GM18868 (cell line): Measurements from ENCODE around the gene POFUT2.

Source experiments
- ATAC-seq: cut with Tn5 transposase; IDR thresholded peaks from one replicate; pipeline ENCODE4 v1.9.1; 2021; ENCODE audit warnings: mild to moderate bottlenecking, moderate library complexity; ENCODE audit not compliant: unreplicated experiment

Gene POFUT2

DNA sequence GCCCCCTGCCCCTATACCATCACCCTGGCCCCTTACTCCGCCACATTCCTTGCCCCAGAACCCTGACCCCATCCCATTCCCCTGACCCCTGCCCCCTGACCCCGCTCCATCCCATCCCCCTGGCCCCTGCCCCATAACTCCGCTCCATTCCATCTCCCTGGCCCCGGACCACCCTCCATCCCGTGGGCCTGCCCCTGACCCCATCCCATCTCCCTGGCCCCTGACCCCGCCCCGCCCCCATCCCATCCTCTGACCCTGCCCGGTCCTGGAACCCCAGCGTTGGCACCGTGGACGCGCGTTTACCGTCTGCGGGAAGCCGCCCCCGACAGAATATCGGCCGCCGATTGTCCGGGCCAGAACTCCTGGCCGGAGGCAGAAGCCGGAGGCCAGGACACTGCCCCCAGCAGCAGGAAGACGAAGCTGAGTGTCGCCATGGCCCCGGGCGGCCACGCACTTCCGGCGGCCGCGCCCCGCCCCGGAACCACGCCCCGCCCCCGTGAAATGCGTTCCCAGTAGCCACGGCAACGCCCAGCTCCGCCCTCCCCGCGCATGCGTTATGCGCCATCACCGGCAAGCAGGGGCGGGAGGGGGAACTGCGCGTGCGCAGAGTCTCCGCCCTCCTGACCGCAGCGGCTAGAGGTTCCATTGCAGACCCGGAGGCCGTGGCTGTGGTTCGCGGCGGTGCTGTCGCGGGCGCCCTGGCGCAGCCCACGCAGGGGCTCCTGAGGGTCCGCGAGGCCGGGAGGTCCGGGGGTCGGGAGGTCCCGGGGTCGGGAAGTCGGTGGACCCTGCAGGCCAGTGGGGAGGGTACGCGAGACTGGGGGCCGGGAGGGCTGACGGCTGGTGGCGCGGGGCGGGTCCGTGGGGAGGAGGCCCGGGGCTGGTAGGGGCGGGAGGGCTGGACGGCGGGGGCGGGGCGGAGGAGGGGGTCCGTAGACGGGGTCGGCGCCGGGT, at the start of gene POFUT2:
TSS of gene POFUT2 (minus strand) at position 458 of the 954 bp plus-strand sequence. CDS start at position 434, 24 bp downstream.
- peak; percentile 80 for ATAC-seq

GRCh38 chr21:45336870-45337269, 49.2 kb upstream of the POFUT2 start:
- no peak for ATAC-seq

DNA sequence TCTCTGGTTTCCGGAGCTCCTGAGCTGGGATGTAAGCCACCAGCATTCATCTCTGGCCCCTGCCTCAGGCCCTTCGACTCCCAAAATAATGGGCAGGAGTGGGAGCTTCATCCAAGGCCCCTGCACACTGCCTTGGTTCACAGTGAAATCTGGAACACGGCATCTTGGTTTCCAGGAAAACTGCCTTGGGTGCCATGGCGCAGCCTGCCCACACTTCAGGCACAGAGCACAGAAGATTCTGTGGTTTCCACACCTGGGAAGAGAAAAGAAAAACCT, 48.8 kb upstream of the POFUT2 start:
- ATAC-seq: no peak

DNA sequence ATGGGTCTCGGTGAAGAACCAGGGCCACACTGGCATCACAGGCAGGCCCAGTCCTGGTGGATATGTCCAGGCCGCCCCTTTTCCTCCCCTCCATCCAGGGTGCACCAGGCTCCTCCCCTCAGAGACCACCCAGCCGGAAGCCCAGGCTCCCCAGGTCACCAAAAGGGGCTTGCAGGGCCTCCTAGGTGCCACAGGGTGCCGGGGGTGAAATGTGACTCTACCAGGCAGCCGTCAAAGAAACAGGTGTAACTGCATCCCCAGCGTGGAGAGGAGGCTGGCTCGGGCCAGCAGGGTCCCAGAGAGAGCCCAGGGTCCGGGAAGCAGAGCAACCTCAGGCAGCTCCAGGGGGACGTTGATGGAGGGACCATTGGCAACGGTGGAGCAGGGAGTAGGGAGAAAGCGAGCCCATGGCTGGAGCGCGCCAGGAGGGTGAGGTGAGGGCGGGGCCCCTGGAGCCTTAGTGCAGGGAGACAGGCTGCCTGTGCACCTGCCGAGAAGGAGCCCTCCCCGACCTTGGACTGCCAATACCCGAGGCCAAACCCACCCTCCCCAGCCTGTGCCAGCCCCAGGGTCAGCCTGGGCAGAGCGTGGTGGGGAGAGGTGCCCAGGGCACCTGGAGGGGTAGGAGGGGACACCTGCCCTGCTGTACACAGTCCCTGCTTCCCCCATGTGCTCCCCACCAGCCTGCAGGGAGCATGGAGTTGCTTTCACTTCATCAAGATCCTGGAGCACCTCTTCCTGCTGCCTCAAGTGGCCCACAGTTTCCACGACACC, 48.3 kb upstream of the POFUT2 start:
- no peak for ATAC-seq

DNA sequence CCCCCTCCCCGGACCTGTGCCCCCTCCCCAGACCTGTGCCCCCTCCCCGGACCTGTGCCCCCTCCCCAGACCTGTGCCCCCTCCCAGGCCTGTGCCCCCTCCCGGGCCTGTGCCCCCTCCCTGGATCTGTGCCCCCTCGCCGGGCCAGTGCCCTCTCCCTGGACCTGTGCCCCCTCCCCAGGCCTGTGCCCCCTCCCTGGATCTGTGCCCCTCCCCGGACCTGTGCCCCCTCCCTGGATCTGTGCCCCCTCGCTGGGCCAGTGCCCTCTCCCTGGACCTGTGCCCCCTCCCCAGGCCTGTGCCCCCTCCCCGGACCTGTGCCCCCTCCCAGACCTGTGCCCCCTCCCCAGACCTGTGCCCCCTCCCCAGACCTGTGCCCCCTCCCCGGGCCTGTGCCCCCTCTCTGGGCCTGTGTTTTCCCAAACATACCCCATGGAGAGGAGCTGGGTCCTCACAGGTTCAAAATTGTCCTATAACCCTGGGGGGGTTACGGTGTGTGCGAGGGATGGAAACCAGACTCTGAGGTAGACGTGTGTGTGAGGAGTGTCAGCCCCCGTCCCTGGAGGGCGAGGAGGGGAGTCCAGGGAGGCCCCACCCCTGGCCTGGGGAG, 47.6 kb upstream of the POFUT2 start:
- no peak for ATAC-seq

- ATAC-seq: no peak
Observed at GRCh38 chr21:45334591-45335081, 46.9 kb upstream of the POFUT2 start.

DNA sequence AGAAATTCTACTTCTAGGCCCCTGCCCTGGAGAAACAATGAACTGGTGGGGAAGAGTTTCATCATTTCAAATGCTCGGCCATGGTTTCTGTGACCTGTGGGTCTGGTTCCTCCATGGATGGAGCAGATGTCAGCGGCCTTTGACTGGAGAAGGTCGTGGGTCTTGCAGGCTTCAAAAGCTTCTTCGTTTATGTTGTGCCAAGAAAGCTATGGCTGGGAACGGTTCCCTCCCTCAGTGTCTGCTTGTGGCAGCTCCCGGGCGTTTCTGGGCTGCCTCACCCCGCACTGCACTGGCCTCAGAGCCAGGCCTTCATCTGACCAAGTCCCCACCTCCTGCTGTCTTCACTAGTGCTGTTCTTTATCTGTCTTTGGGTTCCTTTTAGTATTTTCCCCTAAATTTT, 46.4 kb upstream of the POFUT2 start:
- ATAC-seq: no peak

DNA sequence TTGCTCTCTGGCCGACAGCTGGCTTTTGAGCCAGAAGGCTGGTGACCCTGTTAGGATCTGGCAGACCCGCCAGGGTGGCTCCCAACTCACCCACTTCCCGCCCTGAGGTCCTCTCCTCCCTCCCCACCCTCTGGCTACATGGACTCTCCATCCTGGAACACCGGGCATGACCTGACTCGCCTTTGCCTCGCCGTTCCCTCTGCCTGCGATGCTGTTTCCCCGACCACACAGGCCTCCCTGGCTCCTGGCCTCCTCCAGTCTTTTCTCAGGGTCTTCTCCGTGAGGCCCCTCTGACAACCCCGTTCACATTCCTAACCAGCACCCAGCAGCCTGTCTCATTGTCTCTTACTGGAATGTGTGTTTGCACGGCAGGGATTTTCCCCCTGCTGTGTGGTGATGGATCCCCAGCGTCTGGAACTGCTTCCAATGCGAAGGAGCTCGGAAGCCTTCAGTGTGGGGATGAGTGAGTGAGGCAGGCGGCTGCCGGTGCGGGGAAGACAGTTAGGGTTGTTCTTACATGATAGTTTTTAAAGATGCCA, 46.0 kb upstream of the POFUT2 start:
- no peak for ATAC-seq

DNA sequence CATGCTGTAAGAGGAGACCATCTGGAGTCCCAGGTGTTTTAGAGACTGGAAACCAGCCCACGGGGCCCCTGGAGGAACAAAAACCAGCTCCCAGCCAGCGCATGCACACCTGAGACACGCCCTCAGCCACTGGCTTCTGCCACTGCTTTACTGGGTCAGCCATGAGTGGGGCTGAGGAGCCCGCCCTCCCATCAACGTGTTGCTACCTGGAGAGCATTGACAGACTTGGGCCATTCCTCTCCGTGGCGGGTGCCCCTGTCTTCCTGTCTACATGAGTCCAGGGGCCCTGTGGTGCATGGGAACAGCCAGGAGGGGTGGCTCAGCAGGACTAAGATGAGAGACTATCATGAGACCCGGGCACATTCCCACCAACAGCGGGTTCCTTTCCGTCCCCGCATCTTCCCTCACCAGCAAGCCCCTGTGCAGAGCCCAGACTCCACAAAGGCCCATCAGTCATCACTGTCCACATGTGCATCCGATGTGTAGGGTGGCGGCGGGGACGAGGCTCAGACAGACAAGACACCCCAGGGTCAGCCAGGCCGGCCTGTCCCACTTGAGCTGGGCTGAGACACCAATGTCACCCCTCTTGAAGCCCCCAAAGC, 45.4 kb upstream of the POFUT2 start:
- no peak for ATAC-seq

GRCh38 chr21:45332415-45332814, 44.7 kb upstream of the POFUT2 start:
- no peak for ATAC-seq

DNA sequence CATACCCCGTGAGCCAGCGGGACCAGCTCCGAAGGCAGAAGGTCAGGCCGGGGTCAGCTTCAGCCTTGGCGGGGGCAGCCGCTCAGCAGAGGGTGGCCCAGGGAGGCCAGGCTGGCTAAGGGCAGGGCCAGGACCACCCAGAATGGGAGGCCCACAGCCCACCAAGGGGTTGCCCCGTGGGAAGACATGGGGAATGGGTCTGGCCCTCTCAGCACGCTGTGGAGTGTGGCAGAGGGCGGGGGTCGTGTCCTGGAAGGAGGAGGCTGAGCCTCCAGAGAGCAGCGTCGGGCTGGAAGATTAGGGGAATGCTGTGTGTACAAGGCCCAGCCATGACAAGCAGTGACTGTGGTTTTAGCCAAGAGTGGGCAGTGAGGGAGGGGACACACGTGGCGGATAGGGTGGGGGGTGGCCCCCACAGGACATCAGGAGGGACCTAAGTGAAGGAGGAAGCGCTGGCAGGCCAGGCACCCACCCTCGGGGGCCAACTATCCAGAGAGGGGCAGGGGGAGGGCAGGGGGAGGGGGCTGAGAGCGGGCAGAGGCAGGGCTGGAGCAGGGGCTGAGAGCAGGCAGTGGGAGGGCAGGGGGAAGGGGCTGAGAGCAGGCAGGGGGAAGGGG, 43.9 kb upstream of the POFUT2 start:
- no peak for ATAC-seq

DNA sequence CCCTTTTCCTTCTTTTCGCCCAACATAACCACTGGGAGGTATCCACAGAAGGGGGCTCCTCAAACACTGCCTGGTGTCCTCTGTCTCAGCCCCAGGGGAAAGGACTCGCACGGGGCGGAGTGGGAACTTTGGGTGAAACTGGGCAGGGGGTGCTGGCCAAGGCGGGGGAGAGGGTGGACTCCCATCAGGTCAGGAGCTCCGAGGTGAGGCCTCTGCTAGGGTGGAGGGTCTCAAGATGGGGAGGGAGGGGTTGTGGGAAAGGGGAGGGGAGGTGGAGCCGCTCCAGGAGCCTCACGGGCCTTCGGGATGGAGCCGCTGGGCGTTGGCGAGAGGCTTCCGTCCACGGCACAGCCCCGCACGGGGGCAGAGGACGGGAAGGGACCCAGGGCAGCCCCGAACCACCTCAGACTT, 43.2 kb upstream of the POFUT2 start:
- no peak for ATAC-seq

DNA sequence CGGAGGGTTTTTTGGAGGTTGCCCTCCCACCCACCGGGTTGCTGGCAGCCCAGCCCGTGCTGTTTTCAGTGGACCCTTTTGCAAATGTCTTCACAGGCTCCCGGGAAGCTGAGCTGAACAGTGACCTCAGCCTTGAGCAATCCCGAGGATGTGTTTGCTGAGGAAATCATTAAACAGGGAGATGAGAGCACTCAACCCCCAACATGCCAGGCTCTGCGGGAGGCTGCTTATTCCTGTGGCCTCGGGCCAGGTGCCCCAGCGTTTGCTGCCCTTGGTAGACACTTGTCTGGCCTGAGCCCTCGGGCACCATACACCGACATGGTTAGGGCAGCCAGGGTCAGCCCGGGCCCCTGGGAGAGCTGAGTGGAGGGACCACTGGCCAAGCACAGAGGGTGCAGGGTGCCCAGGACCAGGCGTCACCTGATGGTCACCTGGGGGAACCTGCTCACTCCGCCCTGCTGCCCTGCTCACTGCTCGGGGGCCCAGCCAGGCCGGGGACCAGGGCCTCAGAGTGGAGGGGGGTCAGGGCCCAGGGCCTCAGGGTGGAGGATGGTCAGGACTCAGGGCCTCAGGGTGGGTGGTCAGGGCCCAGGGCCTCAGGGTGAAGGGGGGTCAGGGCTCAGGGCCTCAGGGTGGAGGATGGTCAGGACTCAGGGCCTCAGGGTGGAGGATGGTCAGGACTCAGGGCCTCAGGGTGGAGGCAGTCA, 42.5 kb upstream of the POFUT2 start:
- ATAC-seq: no peak

DNA sequence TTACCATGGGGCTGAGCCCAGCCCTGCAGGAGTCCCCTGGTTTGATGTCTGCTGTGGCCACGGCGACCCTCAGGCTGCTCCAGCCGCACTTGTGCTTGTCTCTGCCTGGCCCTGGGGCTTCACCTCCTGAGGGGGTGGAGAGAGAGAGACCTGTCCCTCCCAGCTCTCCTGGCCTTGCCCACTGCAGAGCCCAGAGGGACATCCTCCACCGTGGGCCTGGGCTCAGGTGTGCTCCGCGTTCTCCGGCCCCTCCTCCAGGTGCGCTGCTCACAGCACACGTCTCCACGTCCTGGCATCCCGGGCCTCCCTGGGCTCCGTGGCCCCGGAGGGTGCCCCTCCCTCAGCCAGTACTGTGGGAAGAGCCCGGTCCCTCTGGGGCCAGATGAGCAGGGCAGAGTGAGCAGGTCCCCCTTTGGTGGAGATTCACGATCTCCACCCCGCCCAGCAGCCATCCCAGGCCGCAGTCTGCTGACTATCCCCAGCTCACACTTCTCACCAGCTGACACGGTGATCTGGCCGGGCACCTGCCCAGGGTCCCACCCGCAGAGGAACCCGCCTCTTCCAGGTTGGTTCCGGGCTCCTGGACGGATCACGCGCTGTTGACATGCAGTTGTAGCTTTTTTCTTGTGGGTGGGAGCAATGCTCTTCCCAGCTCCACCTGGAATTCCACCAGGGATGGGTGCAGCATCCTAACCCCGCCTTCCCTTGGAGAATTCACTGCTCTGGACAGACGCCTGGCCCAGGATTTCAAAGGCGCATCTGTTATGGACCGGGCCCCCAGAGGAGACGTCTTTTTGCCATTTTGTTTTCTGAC, 41.8 kb upstream of the POFUT2 start:
- ATAC-seq: no peak

- no peak for ATAC-seq
Observed at GRCh38 chr21:45328198-45329091, 40.8 kb upstream of the POFUT2 start.

- no peak for ATAC-seq
Observed at GRCh38 chr21:45327441-45328197, 39.9 kb upstream of the POFUT2 start.

DNA sequence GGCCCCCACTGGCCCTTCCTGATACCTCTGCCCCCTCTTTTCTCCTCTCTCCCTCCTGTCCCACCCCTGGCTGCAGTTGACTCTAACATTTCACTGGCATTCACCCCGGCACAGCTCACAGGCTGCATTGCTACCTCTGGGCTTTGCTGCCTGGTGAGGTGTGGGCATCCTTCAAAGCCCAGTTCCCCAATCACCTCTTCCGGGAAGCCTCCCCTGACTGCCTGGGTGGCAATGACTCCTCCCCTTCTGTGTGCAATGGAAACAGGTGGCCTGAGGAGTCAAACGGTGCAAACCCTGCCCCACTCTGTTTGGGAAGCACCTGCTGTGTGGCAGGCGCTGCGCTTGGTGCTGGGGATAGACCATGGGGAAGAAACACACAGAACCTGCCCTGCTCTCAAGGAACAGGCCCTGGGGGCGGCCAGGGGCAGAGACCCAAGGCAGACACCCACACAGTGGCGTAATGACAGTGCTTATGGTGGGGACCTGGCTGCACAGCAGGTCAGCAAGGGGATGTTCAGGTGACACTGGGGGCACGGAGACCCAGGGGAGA, 39.3 kb upstream of the POFUT2 start:
- ATAC-seq: no peak
